Measurements from ENCODE around the gene YWHAB.

DNA sequence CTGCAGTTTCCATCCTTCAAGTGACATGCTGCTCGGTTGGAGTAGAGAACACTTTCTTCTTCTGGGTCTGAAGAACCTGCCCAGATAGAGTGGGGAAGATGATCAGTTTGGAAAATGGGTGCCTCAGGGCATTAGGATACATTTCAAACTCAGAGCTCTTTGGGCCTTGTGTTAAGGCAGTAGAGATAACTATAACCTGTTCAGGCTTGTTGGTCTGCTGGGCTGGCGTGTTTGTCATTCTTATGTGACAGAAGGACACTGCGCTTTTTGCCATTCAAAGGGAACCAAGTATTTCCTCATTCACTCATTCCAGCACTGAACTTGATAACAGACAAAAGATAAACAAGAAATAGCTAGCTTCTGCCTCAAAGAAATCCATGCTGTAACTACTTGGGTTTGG, 70.9 kb downstream of the YWHAB start:
- TF ChIP-seq, protein P1, sequence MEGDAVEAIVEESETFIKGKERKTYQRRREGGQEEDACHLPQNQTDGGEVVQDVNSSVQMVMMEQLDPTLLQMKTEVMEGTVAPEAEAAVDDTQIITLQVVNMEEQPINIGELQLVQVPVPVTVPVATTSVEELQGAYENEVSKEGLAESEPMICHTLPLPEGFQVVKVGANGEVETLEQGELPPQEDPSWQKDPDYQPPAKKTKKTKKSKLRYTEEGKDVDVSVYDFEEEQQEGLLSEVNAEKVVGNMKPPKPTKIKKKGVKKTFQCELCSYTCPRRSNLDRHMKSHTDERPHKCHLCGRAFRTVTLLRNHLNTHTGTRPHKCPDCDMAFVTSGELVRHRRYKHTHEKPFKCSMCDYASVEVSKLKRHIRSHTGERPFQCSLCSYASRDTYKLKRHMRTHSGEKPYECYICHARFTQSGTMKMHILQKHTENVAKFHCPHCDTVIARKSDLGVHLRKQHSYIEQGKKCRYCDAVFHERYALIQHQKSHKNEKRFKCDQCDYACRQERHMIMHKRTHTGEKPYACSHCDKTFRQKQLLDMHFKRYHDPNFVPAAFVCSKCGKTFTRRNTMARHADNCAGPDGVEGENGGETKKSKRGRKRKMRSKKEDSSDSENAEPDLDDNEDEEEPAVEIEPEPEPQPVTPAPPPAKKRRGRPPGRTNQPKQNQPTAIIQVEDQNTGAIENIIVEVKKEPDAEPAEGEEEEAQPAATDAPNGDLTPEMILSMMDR (IDR thresholded peaks at IDR 0.05) = no peak
- no peak for TF ChIP-seq POLR2A (IDR thresholded peaks at IDR 0.05)

All from heart left ventricle (tissue), 13 donors.